T-helper 17 cell (primary cell): ENCODE data around the gene STK33. TPM values are rescaled to one million over a fixed set of nuclear protein-coding genes. Genes with fewer than 3 reads are reported as not detected.

Source experiments
- ATAC-seq: fragments of 150-1000 bp; cut with Tn5 transposase; 2 replicates; pipeline ENCODE4 v1.10.0; 2021; ENCODE audit warnings: mild to moderate bottlenecking, moderate library complexity
- DNase-seq, 3 donors: peaks; one replicate each; pipeline versions ENCODE4 v3.0.0 to v3.0.0-alpha.2; 2020 to 2021
- H3K9me3 ChIP-seq: one replicate; pipeline ENCODE4 v1.7.0; 2013; ENCODE audit warnings: low read length, mild to moderate bottlenecking; ENCODE audit not compliant: control insufficient read depth, poor library complexity, severe bottlenecking
- H3K27ac Mint-ChIP-seq: one replicate; pipeline ENCODE4 v1.8.0; 2022; ENCODE audit warnings: mild to moderate bottlenecking, moderate library complexity, mixed read lengths
- H3K27me3 Mint-ChIP-seq: one replicate; pipeline ENCODE4 v1.8.0; 2022; ENCODE audit warnings: mixed read lengths
- H3K36me3 Mint-ChIP-seq: one replicate; pipeline ENCODE4 v1.8.0; 2022; ENCODE audit warnings: low read depth, mixed read lengths
- H3K4me1 Mint-ChIP-seq: one replicate; pipeline ENCODE4 v1.8.0; 2022; ENCODE audit warnings: mild to moderate bottlenecking, mixed read lengths
- H3K4me3 Mint-ChIP-seq: one replicate; pipeline ENCODE4 v1.8.0; 2022; ENCODE audit warnings: mild to moderate bottlenecking, moderate library complexity, mixed read lengths
- total RNA-seq, 4 donors: library from RNA in 2 of 4; stranded (reverse) in 2 of 4; gene quantifications; one replicate each; pipeline ENCODE4 v1.2.3 and lab custom pipeline; 2022 to 2026

STK33 gene
- total RNA-seq, 2 donors from 2014 or later: 0.55 to 0.62 TPM

DNA sequence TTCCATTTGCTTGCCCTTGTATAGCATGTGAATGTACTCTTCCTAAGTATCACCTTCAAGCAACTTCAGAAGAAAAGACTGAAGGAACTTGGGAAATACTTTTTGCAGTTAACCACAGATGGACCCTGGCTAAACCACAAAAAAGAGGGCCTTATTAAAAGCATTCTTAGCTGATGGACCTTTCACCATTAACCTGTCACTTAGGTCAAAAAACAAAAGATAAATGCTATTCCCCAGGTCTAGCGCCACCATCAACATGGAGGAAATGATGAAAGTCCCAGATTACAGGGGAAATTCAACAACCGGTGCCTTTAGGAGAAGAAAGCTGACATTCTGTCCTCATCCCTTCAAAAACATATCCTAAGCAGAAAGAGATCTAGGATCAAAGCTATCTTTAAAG, 29.5 kb downstream of the STK33 start:
- H3K4me1 Mint-ChIP-seq: no peaks in the 10 kb centered on the region
- peaks cover 68% of the 10 kb centered on the region for H3K27me3 Mint-ChIP-seq
- H3K9me3 ChIP-seq: no peaks in the 10 kb centered on the region
- no peak overlapping the region for H3K27ac Mint-ChIP-seq
- DNase-seq (no peak), ATAC-seq (no peak)
- H3K36me3 Mint-ChIP-seq: no peaks in the 10 kb centered on the region
- no peak overlapping the region for H3K4me3 Mint-ChIP-seq

DNA sequence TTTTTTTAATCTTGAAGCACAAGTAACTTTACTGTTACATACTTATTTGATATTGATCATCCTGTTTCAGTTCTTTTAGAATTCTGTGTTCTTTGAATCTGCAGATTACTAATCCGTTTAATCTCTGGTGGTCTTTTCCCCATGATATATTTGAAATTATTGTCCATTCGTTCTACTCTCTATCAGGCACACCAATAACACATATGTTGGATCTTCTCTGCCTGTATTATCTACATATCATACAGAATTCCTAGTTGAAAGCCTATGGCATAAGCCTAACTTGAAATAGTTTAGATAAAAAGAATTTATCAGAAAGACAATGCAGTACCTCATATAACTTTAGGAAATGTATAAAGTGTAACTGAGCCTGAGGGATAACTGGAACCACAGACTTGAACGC, 32.6 kb downstream of the STK33 start:
- Mint-ChIP-seq H3K4me3 (no peak overlapping the region), H3K27ac (no peak overlapping the region), H3K27me3 (peaks cover 63% of the 10 kb centered on the region), H3K4me1 (no peaks in the 10 kb centered on the region), H3K36me3 (no peaks in the 10 kb centered on the region)
- DNase-seq (no peak), ATAC-seq (no peak)
- H3K9me3 ChIP-seq: no peaks in the 10 kb centered on the region

DNA sequence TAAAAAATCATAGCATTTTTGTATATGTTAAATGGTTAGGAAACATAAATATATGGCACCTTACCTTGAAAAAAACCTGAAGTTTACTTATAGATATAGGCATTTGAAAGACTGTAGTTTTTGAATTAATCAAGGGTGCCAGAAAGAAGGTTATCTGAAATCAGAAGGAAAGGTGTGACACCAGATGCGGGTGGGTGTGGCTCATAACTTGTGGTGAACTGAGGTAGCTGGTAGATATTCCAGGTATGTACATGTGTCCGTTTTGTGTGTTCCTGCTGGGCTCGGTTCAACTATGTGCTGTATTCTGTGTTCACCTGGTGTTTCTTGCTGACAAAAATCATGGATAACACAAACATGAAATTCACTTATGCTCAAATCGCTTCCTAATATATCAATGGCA, 35.6 kb downstream of the STK33 start:
- Mint-ChIP-seq H3K36me3 (no peaks in the 10 kb centered on the region), H3K4me1 (no peaks in the 10 kb centered on the region), H3K27me3 (peaks cover 49% of the 10 kb centered on the region), H3K27ac (no peak overlapping the region), H3K4me3 (no peak overlapping the region)
- H3K9me3 ChIP-seq: no peaks in the 10 kb centered on the region
- ATAC-seq (no peak), DNase-seq (no peak)

DNA sequence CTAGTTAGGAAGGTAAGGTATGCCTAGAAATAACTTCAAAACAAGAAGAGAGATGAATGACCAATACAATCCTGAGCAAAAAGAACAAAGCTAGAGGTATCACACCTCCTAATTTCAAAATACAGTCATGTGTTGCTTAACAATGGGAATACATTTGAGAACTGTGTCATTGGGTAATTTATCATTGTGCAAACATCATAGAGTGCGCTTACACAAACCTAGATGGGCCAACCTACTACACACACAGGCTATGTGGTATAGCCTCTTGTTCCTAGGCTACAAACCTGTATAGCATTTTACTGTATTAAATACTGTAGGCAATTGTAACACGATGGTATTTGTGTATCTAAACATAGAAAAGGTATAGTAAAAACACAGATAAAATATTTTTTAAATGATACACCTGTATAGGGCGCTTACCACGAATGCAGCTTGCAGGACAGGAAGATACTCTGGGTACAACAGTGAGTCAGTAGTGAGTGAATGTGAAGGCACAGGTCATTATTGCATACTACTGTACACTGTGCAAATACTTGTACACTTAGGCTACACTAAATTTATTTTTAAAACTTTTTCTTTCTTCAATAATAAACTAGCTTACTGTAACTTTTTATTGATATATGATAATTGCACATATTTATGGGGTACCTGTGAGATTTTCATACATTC, 48.2 kb downstream of the STK33 start:
- DNase-seq: no peak
- no peaks in the 10 kb centered on the region for H3K4me1 Mint-ChIP-seq
- ATAC-seq: no peak
- no peak overlapping the region for H3K4me3 Mint-ChIP-seq
- no peaks in the 10 kb centered on the region for H3K36me3 Mint-ChIP-seq
- H3K27ac Mint-ChIP-seq: no peak overlapping the region
- H3K9me3 ChIP-seq: no peaks in the 10 kb centered on the region
- H3K27me3 Mint-ChIP-seq: peaks cover 21% of the 10 kb centered on the region

DNA sequence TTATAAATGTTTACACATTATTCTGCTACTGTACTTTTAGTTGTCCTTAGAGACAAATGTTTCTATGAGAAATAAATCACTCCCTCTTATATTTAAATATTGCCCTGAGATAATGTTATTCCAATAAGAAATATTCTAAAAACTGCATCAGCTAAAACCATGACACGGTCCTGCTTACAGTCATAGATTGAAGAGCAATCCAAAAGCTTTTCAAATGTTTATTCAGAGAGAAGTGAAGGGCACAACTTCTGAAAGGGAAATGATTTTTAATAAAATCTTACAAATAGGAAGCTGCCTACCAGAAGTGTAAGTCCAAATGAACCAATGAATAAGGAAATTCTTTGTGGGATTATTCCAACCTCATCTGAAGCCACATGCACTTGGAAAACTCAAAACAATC, 49.2 kb downstream of the STK33 start:
- H3K27ac Mint-ChIP-seq: no peak overlapping the region
- DNase-seq (no peak), ATAC-seq (no peak)
- H3K36me3 Mint-ChIP-seq: no peaks in the 10 kb centered on the region
- no peaks in the 10 kb centered on the region for H3K9me3 ChIP-seq
- peaks cover 13% of the 10 kb centered on the region for H3K27me3 Mint-ChIP-seq
- H3K4me1 Mint-ChIP-seq: no peaks in the 10 kb centered on the region
- H3K4me3 Mint-ChIP-seq: no peak overlapping the region

DNA sequence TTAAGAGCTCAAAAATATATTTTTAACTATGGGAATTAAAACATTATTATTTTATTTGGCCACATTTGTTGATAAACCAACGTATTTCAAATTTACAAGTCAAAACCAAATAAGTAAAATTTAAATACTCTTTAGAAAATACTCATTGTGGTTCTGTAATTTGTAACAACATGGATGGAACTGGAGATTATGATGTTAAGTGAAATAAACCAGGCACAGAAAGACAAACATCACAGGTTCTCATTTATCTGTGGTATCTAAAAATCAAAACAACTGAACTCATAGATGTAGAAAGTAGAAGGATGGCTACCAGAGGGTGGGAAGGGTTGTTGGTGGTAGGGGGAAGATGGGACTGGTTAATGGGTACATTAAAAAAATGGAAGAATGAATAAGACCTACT, 50.8 kb downstream of the STK33 start:
- H3K4me1 Mint-ChIP-seq: no peaks in the 10 kb centered on the region
- no peak overlapping the region for H3K4me3 Mint-ChIP-seq

DNA sequence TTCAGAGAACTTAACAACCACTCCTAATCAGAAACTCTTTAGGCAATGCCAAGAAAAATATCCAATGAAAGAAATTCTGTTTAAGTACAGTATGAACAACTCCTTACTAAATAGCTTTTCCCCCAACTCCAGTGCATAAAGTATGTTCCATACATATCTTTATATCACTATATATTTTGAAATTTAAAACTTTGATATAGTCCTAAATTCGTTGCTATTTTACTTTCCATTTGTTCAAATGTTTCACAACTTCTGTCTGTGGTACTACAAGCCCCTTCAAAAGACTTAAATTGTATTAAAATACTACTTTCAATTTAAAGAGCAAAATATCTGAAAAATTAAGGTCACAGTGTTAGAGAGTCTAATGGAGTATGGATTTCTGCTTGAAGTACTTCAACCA, 52.6 kb downstream of the STK33 start:
- Mint-ChIP-seq H3K4me1 (no peaks in the 10 kb centered on the region), H3K4me3 (no peak overlapping the region), H3K27ac (no peak overlapping the region), H3K36me3 (no peaks in the 10 kb centered on the region), H3K27me3 (no peaks in the 10 kb centered on the region)
- H3K9me3 ChIP-seq: no peaks in the 10 kb centered on the region
- ATAC-seq (no peak), DNase-seq (no peak)

More for the DNA sequence above, 50.8 kb downstream of the STK33 start:
- H3K36me3 Mint-ChIP-seq: no peaks in the 10 kb centered on the region
- peaks cover 8% of the 10 kb centered on the region for H3K27me3 Mint-ChIP-seq
- DNase-seq (no peak), ATAC-seq (no peak)
- no peak overlapping the region for H3K27ac Mint-ChIP-seq
- H3K9me3 ChIP-seq: no peaks in the 10 kb centered on the region

DNA sequence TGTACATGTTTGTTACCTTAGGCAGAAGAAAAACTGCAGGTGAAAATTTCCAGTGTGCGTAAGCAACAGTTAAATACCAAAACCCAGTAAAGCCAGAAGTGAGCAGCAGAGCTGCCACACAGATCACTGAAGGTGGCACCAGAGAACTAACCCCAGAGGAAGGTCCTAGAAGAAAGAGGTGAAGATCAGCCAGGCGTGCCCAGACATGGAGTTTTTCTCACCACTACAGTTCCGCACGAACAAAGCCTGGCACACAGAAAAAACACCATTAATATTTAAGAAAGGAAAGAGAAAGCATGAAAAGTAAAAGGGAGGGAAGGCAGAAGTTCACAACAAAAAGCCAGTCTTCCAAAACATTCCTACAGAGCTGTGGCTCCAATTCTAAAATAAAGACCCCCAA, 60.7 kb downstream of the STK33 start:
- Mint-ChIP-seq H3K36me3 (no peaks in the 10 kb centered on the region), H3K27me3 (peaks cover 35% of the 10 kb centered on the region), H3K4me1 (no peaks in the 10 kb centered on the region), H3K4me3 (no peak overlapping the region), H3K27ac (no peak overlapping the region)
- H3K9me3 ChIP-seq: no peaks in the 10 kb centered on the region
- no peak for DNase-seq
- ATAC-seq: no peak

DNA sequence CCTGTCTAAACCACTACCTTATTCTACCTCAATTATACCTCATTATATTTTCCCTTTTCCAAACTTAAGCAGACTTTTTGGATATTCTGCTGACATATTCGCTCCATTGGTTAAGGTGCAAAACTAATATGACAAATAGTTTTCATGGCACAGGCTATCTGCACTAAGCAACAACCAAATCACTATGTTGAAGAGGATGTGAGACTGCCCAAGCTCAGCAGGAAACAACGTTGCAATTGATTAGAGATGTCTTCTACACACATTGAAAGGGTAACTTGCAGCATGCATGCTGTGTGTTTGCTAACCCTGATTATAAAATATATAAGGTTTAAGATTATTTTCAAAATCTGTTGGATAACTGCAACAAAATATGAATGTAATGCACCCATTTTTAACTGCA, 61.6 kb downstream of the STK33 start:
- Mint-ChIP-seq H3K4me1 (no peaks in the 10 kb centered on the region), H3K4me3 (no peak overlapping the region), H3K27ac (no peak overlapping the region), H3K27me3 (peaks cover 35% of the 10 kb centered on the region), H3K36me3 (no peaks in the 10 kb centered on the region)
- no peak for ATAC-seq
- no peak for DNase-seq
- no peaks in the 10 kb centered on the region for H3K9me3 ChIP-seq

DNA sequence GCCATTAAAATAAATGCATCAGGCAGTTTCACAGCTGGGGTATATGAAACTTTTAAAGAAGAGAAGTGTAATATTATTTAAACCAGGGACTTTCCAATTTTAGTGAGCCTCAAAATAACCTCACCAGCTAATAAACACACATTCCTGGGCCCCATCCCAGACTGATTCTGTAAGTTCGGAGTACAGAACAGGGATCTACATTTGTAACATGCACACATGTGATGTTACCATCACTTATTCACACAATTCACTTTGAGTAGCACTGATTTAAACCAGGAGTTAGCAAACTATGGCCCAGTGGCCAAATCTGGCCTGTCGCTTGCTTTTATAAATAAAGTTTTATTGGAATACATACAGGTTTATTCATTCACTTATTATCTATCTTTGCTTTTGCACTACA, 62.0 kb downstream of the STK33 start:
- Mint-ChIP-seq H3K4me1 (peaks cover 2% of the 10 kb centered on the region), H3K36me3 (no peaks in the 10 kb centered on the region)

DNA sequence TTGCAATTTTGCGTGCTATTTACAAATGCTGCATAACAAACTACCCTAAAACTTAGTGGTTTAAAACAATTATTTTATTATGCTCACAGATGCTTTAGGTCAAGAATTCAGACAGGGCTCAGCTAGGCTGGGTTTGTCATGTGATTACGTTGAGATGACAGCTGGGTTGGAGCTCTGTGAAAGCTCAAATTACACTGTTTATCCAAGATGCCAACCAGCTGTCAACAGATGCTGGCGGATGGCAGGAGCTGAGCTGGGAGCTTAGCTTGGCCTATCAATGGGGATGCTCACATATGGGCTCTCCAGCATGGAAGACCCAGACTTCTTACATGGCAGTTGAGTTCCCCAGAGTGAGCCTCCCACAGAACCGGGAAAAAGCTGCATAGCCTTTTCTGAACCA, 62.7 kb downstream of the STK33 start:
- Mint-ChIP-seq H3K36me3 (no peaks in the 10 kb centered on the region), H3K4me1 (peaks cover 2% of the 10 kb centered on the region), H3K4me3 (no peak overlapping the region), H3K27ac (no peak overlapping the region), H3K27me3 (peaks cover 35% of the 10 kb centered on the region)
- H3K9me3 ChIP-seq: no peaks in the 10 kb centered on the region
- no peak for DNase-seq
- ATAC-seq: no peak

More for the DNA sequence above, 62.0 kb downstream of the STK33 start:
- ATAC-seq (no peak), DNase-seq (no peak)
- H3K9me3 ChIP-seq: no peaks in the 10 kb centered on the region
- H3K27ac Mint-ChIP-seq: no peak overlapping the region
- H3K4me3 Mint-ChIP-seq: no peak overlapping the region
- peaks cover 35% of the 10 kb centered on the region for H3K27me3 Mint-ChIP-seq

DNA sequence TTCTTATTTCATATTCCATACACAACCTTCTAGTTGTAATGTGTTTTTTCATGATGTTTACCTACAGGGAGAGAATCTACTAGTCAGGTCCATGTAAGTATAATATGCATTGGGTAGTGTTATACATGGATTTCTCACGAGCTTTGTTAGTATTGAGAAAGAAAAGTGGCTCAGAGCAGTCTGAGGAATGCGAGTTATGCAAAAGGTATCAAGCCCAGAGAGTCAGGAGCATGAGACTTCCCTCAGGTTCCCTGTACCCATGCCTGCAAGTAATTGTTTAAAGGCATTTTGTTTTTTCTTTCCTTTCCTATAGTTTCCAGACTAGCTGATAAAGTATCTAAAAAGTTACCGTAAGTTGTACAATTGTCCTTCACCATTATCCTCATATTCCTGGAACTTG, 66.1 kb downstream of the STK33 start:
- H3K4me1 Mint-ChIP-seq: peaks cover 2% of the 10 kb centered on the region
- no peaks in the 10 kb centered on the region for H3K9me3 ChIP-seq
- H3K27me3 Mint-ChIP-seq: peaks cover 17% of the 10 kb centered on the region
- DNase-seq: no peak
- no peak for ATAC-seq
- H3K36me3 Mint-ChIP-seq: no peaks in the 10 kb centered on the region
- H3K27ac Mint-ChIP-seq: no peak overlapping the region
- H3K4me3 Mint-ChIP-seq: no peak overlapping the region

DNA sequence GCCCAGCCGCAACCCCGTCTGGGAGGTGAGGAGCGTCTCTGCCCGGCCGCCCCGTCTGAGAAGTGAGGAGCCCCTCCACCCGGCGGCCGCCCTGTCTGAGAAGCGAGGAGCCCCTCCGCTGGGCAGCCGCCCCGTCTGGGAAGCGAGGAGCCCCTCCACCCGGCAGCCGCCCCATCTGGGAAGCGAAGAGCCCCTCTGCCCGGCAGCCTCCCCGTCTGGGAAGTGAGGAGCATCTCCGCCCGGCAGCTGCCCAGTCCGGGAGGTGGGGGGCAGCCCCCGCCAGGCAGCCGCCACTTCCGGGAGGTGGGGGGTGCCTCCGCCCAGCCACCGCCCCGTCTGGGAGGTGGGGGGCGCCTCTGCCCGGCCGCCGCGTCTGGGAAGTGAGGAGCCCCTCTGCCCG, 70.6 kb downstream of the STK33 start:
- ATAC-seq (no peak), DNase-seq (no peak)
- no peaks in the 10 kb centered on the region for H3K9me3 ChIP-seq
- Mint-ChIP-seq H3K36me3 (no peaks in the 10 kb centered on the region), H3K27me3 (peaks cover 5% of the 10 kb centered on the region), H3K4me1 (peaks cover 2% of the 10 kb centered on the region), H3K27ac (no peak overlapping the region), H3K4me3 (no peak overlapping the region)

DNA sequence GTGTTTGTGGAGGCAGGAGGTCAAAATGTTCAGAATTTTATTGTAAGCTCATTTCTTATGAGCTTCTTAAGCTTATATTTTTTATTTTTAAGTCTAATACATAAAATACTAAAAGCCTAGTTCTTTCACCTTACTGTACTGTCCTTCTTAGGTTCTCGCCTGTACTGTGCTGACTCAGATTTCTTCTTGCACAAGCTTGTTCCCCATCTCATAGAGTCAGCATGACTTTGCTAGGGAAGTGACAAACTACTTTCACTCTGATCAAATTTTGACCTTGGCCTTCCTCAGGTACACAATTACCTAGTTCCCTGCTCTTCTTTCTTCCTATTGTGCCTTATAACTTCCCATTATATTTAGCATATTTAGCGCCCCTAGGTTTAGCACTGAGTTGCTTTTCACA, 81.5 kb downstream of the STK33 start:
- Mint-ChIP-seq H3K4me3 (no peak overlapping the region), H3K36me3 (no peaks in the 10 kb centered on the region), H3K27me3 (peaks cover 13% of the 10 kb centered on the region), H3K27ac (no peak overlapping the region), H3K4me1 (no peaks in the 10 kb centered on the region)
- ATAC-seq (no peak), DNase-seq (no peak)
- H3K9me3 ChIP-seq: no peaks in the 10 kb centered on the region
